H1 (cell line): Measurements from ENCODE around the gene NRXN2. TPM values are rescaled to one million over a fixed set of nuclear protein-coding genes. Genes with fewer than 3 reads are reported as not detected.

Experiments used
- ATF2 ChIP-seq: IDR thresholded peaks from 2 replicates; pipeline ENCODE4 v1.6.1; 2012; ENCODE audit warnings: low read length, inconsistent platforms
- CEBPB ChIP-seq: IDR thresholded peaks from 2 replicates; pipeline ENCODE4 v1.6.1; 2012; ENCODE audit warnings: low read depth, low read length
- POU5F1 ChIP-seq: IDR thresholded peaks from 2 replicates; pipeline ENCODE4 v1.6.1; 2011; ENCODE audit warnings: low read depth, mild to moderate bottlenecking, low read length, moderate library complexity
- SIRT6 ChIP-seq: IDR thresholded peaks from one replicate; pipeline ENCODE4 v1.7.1; 2012; ENCODE audit warnings: low read length, inconsistent platforms
- TEAD4 ChIP-seq: IDR thresholded peaks from 2 replicates; pipeline ENCODE4 v1.6.1; 2012; ENCODE audit warnings: low read depth, low read length, inconsistent platforms, mixed read lengths
- polyA plus RNA-seq, 7 experiments: library from polyadenylated mRNA; depleted of rRNA in 3 of 7; stranded (reverse) in 5 of 7; unstranded in 2 of 7; fragments of >200 nt in 5 of 7; fragments of 200-250 nt in 2 of 7; gene quantifications; 1 replicate in 5 of 7; 2 replicates in 1 of 7; 4 replicates in 1 of 7; pipeline versions ENCODE4 v1.2.1 to v1.2.3, GENCODE V29; 2011 to 2013; ENCODE audit warnings: missing spikeins in 2 of 7, mixed read lengths in 2 of 7
- total RNA-seq: library from RNA; stranded (reverse); fragmentation: NEBNext Ultra II Directional; extraction: Animal tissue kit (Norgen Biotek cat#: 25700); gene quantifications from 2 replicates; pipeline ENCODE4 v1.2.1, GENCODE V29; 2021

The NRXN2 gene
- total and polyA plus RNA-seq, 2 of the 8 experiments (the other 6 are each of a cell fraction or from before 2014, with no cell fraction given) = 1.3 to 11.5 TPM

- no peak for TF ChIP-seq POU5F1
- TF ChIP-seq SIRT6 = no peak
- no peak for TF ChIP-seq ATF2
- TF ChIP-seq CEBPB = no peak
- no peak for TF ChIP-seq TEAD4
Measured at GRCh38 chr11:64639885-64640284, 83.1 kb downstream of the NRXN2 start (continued).
